ENCODE results near the gene CELSR1. TPM values are rescaled to one million over a fixed set of nuclear protein-coding genes. Genes with fewer than 3 reads are reported as not detected.

The CELSR1 gene
- total RNA-seq, 1 donor from 2014 or later = 0.41 TPM

DNA sequence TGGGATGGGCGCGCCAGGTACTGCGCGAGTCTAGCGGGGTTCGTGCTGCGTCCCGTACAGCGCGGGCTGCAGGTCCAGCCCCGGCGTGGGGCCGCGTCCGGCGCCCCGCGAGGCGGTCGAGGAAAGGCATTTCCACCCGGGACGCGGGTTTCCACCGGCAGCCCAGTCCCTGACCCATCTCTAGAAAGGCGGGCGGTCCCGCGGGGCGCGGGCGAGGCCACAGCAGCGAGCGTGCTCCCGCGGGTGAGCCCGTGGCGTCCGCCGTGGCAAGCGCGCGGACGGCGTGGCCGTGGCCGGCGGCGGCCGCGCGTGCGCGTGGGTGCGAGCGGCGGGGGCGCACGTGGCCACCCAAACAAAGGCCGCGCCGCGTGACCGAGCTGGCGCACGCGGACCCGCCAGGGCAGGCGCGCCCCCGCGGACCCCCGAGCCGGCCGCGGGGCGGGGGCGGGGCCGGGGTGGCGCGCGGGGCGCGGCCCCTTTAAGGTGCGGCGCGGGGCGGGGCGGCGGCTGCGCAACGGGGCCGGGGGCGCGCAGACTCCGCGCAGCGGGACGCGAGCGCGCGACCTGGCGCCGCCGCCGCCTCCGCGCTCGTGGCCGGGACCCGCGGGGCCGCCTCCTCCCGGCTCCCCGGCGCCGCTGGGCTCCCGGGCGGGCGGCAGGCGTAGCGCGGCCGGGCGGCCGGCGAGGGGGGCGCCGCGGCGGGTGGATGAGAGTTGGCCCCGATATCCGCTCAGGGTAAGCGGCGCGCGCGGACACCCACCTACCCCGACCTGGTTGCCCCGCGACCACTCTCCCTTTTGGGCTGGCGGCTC, 39.3 kb upstream of the CELSR1 start:
- intact Hi-C loops (cut with micrococcal nuclease) = loop anchor here (5.0 kb wide), 2 partner anchors 36 to 96 kb away; no protein-coding TSS in a partner anchor

DNA sequence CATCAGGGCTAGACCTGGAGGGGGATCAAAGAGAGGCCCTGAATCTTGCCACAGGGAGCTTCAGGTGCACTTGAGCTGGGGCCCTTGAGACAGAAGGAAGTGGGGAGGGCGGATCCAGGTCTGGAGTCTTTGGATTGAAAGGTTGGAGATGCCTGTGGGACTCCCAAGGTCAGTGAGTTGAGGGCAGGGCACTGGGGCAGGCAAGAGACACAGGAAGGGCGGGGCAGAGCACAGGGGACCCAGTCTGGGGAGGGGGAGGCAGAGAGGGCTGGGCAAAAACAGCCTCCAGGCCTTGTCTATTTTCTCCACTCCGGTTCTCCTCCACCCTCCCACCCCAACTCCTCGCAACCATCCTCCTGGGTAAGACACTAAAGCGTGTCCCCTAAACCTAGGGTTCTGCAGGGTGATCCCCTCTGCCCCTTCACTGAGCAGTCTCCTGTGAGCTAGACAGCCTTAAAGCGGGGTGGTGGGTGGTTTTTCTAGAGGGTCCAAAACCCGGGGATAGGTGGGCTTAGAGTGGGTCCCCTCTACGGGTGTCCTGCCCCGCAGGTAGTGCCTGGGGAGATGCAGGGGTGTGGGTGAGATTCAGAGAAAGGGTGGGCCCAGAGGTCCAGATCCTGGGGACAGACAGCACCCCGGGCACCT, 38.6 kb upstream of the CELSR1 start:
- intact Hi-C loops (cut with micrococcal nuclease) = loop anchor here (5.0 kb wide), 2 partner anchors 36 to 96 kb away; no protein-coding TSS in a partner anchor

DNA sequence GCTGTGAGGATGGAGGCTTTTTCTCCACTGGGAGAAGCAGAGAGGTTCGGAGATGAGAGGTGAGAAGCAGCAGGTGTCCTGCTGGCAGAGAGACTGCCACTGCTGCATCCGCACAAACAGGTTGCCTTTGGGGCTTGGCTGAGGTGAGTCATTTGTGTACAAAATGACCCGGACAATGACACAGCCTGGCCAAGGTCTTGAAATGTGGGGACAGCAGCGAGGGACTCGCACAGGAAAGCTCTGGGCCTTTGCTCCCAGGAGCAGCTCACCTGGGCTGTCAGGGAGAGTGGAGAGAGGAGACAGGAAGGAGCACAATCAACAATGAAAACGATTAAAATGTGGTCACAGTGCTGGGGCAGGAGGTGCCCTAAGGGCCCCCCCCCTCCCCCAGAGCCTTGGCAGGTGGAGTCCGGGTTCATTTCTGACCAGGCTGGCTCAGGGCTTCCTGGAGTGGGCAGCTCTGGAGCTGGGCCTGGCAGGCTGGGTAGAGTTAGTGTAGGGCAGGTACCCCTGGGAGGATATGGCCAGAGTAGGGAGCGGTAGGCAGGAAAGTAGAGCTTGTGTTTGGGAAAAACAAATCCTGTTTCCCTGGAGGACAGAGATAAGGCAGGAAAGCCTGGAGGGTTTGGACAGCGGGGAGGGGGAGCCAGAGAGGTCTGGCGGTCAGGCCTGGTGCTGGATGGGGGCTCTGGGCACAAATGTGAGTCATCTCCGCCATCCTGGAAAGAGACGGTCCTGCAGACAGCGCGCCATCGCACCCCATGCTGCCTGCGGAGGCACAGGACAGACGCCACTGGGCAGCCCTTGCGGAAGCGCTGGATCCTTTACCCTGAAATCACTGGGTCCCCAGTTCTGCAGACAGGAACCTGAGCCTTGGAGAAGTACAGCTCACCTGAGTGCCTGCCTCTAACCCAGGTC, 37.8 kb upstream of the CELSR1 start:
- intact Hi-C loops (cut with micrococcal nuclease) = loop anchor here (5.0 kb wide), 2 partner anchors 37 to 97 kb away; no protein-coding TSS in a partner anchor

DNA sequence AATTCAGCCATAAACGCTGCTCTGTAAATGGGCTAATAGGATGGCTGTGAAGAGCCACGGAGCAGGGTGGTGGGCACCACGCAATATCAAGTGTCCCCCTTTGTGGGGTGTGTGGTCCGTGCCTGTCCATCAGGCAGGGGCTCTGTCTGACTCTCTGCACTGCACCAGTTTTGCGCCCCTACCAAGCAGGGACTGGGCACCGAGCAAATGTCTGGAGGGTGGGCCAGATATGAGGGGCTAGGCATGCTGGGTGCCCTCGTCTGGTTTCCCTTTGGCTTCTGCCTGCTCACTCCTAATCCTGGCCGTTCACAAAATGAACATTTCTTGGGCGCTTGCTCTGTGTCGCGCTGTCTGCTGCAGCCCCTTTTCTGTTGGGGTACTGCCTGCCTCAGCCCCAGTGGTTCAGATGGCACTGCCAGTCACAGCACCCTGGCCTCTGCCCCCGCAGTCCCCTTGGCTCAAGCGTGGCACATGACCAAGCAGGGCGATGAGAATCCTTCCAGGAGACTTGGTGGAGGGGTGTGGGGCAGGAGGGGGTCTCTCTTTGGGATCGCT, 37.1 kb upstream of the CELSR1 start:
- intact Hi-C loops (cut with micrococcal nuclease) = no loop called here

DNA sequence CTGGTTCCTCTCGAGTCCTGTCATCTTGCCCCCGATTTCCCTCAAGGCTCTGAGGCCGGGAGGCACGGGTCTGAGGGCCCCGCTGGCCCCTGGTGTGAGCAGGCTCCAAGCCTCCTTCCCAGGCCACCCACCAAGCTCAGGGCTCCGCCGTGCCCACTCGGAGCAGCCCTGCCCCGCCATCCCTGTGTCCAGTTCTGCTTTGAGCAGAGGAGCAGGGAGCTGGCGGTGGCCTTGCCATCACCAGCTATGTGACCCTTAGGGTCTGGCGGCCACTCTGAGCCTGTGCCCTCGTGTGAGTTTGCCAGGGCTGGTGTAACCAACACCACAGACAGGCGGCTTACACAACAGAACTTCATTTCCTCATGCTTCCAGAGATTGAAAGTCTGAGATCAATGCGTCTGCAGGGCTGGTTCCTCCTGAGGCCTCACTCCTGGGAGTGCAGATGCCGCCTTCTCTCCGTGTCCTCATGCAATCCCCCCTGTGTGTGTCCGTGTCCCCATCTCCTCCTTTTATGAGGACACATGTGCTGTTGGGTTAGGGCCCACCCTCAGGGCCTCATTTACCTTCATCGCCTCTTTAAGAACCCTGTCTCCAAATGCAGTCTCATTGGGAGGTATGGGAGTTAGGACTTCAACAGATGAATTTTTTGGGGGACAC, 36.5 kb upstream of the CELSR1 start:
- intact Hi-C loops (cut with micrococcal nuclease) = no loop called here

DNA sequence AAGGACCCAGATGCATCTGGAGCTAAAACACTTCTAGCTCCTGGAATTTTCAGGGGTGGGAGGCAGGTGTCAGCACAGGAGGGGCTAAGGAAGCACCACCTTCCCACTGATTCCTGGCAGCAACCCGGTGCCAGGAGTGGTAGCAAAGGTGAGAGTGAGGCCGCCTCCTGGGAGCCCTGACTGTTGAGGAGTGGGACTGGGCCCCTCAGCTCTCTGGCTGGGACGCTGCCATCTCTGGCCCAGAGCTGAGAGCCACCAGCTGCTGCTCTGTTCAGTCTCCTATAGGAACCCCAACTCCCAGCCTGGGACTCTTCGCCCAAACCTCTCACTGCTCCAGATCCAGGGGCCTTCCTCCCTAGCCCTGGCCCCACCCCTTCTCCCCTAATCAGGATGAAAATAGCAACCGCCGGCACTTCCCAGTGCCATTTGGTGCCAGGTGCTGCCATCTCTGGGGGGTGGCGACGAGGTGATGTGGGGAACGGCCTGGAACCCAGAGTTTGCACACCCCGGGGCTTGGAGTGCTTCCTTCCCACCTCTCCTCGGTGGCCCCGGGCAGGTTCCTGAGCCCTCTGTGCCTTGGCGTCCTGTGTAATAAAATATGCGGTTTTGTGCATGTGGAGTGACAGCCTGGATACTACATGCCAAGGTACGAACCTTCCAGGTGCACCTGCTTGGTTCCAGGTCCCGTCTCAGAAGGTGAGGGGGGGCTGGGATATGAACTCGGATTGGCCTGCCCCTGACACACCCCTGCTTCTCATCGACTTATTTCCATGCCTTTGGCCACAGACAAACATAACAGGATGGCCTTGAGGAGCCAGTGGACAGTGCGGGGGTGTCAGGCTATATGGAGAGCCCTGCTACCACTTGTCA, 35.7 kb upstream of the CELSR1 start:
- intact Hi-C loops (cut with micrococcal nuclease) = no loop called here

DNA sequence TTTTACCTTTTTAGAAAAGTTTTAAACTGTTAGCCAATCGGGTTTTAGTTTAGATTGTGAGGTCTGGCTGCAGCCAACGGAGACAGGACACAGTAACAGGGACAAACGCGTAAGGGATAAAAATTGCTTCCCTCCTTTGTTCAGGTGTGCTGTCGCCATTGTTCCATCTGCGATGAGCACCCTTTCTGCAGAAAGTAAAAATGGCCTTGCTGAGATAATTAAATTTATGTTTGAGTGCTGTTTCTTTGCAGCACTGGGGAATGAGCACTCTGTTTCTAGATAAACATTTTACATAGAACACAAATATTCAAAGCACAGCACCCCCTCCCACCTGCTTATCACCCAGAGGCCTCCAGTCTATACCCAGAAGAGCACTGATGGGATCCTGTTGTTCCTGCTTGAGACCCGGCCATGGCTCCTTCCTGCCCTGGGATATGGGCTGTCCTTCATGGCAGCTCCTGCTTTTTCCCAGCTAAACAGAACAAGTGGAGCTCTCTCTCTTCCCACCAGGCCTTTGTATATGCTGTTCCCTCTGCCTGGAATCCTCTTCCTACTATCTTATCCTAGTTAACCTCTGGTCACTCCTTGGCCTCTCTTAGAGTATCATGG, 34.3 kb upstream of the CELSR1 start:
- intact Hi-C loops (cut with micrococcal nuclease) = no loop called here

DNA sequence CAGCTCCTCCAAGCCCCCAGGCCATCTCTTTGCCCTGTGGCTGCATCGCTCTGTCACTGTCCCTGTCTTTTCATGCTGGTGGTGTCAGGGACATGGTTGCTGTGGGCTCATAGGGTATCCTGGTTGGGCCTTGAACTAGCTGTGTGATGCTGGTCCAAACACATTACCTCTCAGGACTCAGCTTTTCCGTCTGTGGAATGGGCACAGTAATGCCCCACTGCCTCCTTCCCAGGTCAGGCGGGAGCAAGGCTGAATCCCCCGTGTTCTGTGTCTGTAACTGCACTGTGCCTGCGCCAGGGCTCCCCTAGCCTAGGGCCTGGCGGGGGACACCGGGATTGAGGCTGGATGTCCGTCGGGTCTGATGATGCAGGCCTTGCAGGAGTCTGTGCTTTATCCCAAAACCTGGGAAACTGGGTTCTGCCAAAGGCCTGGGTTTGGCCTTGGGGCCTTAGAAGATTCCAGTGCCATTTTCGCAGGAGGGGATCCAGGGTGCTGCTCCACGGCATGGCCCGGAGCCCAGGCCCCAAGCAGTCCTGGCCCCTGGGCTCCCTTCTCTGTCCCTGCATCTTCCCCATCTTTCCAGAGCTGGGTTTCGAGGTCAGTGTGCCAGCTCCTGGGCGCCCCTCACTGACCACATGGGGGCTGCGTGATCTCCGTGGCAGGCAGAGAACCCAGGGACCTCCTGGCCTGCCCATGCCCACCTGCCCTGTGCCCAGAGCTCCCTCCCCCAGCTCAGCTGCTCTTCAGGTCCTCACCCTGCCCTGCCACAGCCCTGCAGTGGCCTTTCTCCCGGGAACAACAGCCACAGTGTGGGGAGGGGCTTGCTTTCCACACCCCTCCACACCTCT, 32.7 kb upstream of the CELSR1 start:
- intact Hi-C loops (cut with micrococcal nuclease) = no loop called here

DNA sequence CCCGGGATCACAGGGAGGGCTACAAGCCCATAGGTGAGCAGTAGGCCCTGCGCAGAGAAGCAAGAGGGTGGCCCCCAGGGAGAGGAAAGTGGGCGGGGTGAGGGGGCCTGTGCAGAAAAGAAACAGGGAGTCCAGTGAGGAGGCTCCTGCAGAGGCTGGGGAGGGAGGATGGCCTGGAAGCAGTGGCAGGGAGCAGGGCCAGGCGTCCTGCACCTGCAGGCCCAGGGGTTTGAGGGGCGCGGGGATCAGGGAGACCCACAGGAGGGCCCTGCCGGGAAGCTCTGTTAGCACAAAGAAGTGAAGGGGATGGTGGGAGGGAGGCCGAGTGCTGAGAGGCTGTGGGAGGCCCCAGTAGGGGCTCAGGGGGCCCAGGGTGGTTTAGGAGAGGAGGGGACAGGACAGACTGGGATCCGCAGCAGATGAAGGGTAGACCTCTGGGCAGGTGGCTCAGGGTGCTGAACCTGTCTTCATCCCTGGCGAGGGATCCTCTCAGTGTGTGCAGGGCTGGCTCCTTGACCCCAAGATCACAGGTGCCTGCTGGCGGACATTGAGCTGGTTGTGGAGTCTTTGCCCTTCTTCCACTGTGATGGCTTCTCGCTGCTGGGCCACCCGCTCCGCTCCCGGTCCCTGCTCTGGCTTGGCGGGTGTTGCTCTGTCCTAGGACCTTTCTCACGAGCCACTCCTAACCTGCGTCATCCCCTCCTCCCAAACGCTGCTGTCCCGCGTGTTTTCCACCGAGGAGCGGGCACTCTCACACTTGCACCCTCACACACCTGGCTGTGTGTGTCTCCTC, 31.8 kb upstream of the CELSR1 start:
- intact Hi-C loops (cut with micrococcal nuclease) = no loop called here

DNA sequence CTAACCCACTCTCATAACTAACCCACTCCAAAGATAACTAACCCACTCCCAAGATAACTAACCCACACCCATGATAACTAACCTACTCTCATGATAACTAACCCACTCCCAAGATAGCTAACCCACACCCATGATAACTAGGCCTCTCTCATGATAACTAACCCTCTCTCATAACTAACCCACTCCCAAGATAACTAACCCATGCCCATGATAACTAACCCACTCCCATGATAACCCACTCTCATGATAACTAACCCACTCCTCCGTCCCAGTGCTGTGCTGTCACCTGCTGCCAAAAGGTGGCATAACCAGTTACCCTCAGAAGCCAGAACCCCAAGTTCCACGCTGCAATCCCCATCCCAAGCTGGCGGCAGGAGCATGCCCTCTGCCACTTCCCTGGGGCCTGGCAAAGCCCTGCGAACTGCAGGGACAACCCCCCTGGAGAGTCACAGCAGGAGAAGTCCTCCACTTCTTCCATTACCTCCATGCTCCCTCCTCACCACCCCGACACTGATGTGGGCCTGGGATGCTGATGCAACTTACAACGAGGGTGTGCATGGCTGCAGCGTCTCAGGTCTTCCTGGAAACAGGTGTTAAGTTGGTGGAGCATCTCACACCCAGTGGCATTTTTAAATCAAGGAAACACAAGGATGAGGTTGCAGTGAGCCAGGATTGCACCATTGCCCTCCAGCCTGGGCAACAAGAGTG, 30.8 kb upstream of the CELSR1 start:
- intact Hi-C loops (cut with micrococcal nuclease) = no loop called here

DNA sequence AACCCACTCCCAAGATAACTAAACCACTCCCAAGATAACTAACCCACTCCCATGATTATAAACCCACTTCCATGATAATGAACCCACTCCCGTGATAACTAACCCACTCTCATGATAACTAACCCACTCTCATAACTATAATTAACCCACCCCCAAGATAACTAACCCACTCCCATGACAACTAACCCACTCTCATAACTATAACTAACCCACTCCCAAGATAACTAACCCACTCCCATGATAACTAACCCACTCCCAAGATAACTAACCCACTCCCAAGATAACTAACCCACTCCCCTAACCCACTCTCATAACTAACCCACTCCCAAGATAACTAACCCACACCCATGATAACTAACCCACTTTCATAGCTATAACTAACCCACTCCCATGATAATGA, 30.1 kb upstream of the CELSR1 start:
- intact Hi-C loops (cut with micrococcal nuclease) = no loop called here

DNA sequence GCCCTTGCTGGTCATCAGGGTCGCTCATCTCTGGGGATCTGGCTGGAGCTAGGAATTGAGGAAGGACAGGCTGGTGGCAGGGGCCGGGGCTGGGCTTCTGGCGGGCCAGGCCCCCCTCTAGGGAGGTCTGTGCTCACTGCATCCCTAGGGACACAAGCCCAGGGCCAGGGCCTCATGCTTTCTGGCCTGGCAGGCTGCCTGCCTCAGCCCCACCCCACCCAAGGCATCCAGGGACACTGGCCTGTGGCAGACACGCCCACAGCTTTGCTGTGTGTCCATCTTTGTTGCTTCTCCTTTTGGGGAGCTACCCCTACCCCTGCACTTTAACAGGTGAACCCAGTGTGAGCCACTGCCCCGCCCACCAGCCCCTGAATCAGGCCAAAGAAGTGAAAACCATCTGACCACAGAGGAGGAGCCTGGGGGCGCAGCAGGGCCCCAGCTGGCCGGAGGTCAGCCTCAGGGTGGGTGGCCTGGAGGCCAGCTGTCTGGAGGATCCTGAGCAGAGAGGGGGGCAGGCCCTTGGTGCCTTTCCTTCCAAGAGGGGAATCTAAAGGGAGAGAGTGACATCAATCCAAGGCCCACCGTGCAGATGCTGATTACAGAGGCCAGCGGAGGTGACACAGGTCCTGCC, 26.8 kb upstream of the CELSR1 start:
- intact Hi-C loops (cut with micrococcal nuclease) = loop anchor here (5.0 kb wide), 2 partner anchors 48 to 238 kb away; no protein-coding TSS in a partner anchor

DNA sequence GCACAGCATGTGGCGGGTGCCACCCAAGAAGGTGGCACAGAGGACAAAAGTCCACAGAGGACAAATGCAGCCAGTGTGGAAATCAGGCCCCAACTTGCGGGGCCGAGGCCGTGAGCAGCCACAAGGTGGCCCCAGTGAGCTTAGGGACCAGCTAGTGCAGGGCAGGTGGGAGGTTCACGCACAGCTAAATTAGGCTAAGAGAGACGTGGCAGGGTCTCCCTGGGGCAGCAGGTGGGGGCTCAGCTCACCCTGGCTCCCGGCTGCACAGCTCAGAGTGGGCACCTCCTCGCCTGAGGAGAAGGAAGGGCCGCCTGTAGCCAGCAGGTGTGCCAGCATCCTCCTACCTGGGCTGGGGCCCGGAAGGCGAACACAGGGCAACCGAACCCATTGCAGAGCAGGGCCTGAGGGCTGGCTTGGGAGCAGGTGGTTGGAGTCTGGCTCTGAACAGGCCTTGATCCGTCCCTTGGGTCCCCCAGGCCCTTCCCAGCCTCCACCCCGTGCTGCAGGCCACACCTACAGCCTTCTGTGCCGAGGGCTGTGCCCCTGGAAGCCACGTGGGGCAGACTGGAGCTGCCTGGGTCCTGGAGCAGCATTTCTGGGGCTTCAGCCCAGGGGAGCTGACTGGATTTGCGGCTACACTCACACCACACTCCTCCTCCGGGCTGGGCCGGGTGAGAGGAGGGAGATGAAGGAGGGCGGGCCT, 26.1 kb upstream of the CELSR1 start:
- intact Hi-C loops (cut with micrococcal nuclease) = loop anchor here (1.0 to 5.0 kb wide), 4 partner anchors 49 to 239 kb away; partner anchors contain the start of gene CERK

DNA sequence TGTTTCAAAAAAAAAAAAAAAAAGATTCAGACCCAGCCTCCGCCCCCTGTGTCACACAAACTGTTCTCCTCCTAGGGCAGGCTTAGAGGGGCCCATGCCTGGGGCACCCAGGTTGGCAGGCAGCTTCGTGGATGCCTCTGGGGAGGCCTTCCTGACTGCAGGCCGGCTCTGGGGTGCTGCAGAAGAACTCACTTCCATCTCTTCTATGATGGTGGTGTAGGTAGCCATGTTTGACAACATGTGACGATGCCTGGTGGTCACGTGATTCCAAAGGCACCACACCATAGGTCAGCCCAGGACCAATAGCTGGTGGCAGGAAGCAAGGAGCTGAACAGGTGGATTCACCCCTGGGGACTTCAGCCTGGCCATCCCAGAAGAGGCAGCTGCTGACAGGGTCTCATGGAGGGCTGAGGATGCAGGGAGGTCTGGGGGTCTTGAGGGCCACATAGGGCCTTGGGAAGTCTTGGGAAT, 24.1 kb upstream of the CELSR1 start:
- intact Hi-C loops (cut with micrococcal nuclease) = loop anchor here (5.0 kb wide), 2 partner anchors 51 to 241 kb away; no protein-coding TSS in a partner anchor

DNA sequence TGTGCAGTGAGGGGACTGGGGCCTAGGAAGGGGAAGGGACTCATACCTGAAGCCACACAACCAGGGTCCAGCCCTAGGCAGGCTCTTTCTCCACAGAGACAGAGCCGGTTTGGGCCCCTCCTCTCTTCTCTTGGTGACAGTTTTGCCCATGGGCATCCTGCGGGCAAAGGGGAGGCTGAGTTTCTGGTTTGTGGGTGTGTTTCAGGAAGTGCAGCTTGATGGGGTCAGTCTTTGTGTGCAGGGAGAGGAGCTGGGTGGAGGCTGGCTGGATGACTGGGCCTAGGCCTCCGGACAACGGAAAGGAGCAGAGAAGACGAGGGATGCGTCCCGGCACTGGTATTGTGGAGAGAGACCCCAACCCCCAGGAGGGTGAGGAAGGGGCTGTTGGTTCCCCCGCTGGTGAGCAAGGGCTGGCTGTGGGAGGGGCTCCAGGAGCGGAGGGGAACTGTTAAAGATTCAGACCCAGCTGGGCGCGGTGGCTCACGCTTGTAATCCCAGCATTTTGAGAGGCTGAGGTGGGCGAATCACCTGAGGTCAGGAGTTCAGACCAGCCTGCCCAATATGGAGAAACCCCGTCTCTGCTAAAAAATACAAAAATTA, 23.4 kb upstream of the CELSR1 start:
- intact Hi-C loops (cut with micrococcal nuclease) = loop anchor here (5.0 kb wide), 2 partner anchors 52 to 242 kb away; no protein-coding TSS in a partner anchor
